ENCODE results near the gene TM6SF1.
"Not testable (repeated sequence)": the region's sequence is repeated elsewhere in the genome, so short reads cannot be mapped to it uniquely, and the experiment has no call there.

The TM6SF1 gene

GRCh38 chr15:83166218-83166617 lies 58.8 kb downstream of the TM6SF1 start:
- Histone ChIP-seq H3K9ac (ENCODE audit: low read length) (no peak overlapping the region), H3K27ac (ENCODE audit: low read depth, low read length, poor library complexity, severe bottlenecking) (no peak overlapping the region), H4K20me1 (ENCODE audit: insufficient read depth, low read length) (no peaks in the 10 kb centered on the region), H3K4me2 (ENCODE audit: low read length) (no peak overlapping the region), H3K4me1 (ENCODE audit: insufficient read depth, low read length, severe bottlenecking) (no peaks in the 10 kb centered on the region), H2AFZ (ENCODE audit: low read length) (no peak overlapping the region), H3K27me3 (ENCODE audit: insufficient read depth, low read length) (no peaks in the 10 kb centered on the region), H3K36me3 (ENCODE audit: insufficient read depth, low read length) (no peaks in the 10 kb centered on the region), H3K9me2 (ENCODE audit: low read depth, low read length) (no peaks in the 10 kb centered on the region), H3K4me3 (ENCODE audit: low read depth, low read length, poor library complexity, severe bottlenecking) (no peak overlapping the region), H3K79me2 (ENCODE audit: insufficient read depth, low read length) (no peaks in the 10 kb centered on the region), H3K9me3 (ENCODE audit: low read length) (no peaks in the 10 kb centered on the region), H3F3A (ENCODE audit: insufficient read depth, low read length) (no peaks in the 10 kb centered on the region)
- TF ChIP-seq CTCF (IDR thresholded peaks at IDR 0.05; ENCODE audit: low read length) = no peak
- TF ChIP-seq EZH2 (IDR thresholded peaks at IDR 0.05; ENCODE audit: borderline replicate concordance, low read length) = no peak

GRCh38 chr15:83166830-83167229 lies 59.4 kb downstream of the TM6SF1 start:
- H3K27ac ChIP-seq (ENCODE audit: low read depth, low read length, poor library complexity, severe bottlenecking) = no peak overlapping the region
- no peak overlapping the region for H2AFZ ChIP-seq (ENCODE audit: low read length)
- TF ChIP-seq EZH2 (IDR thresholded peaks at IDR 0.05; ENCODE audit: borderline replicate concordance, low read length) (no peak), CTCF (IDR thresholded peaks at IDR 0.05; ENCODE audit: low read length) (no peak)
- no peak overlapping the region for H3K4me3 ChIP-seq (ENCODE audit: low read depth, low read length, poor library complexity, severe bottlenecking)
- H3K9me2 ChIP-seq (ENCODE audit: low read depth, low read length) = no peaks in the 10 kb centered on the region
- H3K27me3 ChIP-seq (ENCODE audit: insufficient read depth, low read length) = no peaks in the 10 kb centered on the region
- H3K9ac ChIP-seq (ENCODE audit: low read length) = no peak overlapping the region
- H4K20me1 ChIP-seq (ENCODE audit: insufficient read depth, low read length) = no peaks in the 10 kb centered on the region
- no peaks in the 10 kb centered on the region for H3F3A ChIP-seq (ENCODE audit: insufficient read depth, low read length)
- H3K9me3 ChIP-seq (ENCODE audit: low read length) = no peaks in the 10 kb centered on the region
- H3K79me2 ChIP-seq (ENCODE audit: insufficient read depth, low read length) = no peaks in the 10 kb centered on the region
- H3K36me3 ChIP-seq (ENCODE audit: insufficient read depth, low read length) = no peaks in the 10 kb centered on the region
- no peak overlapping the region for H3K4me2 ChIP-seq (ENCODE audit: low read length)
- no peaks in the 10 kb centered on the region for H3K4me1 ChIP-seq (ENCODE audit: insufficient read depth, low read length, severe bottlenecking)

- not testable (repeated sequence) for H3K4me1 ChIP-seq (ENCODE audit: insufficient read depth, low read length, severe bottlenecking); H3K9me2 ChIP-seq (ENCODE audit: low read depth, low read length); H3K9me3 ChIP-seq (ENCODE audit: low read length); H3K4me3 ChIP-seq (ENCODE audit: low read depth, low read length, poor library complexity, severe bottlenecking); H3K36me3 ChIP-seq (ENCODE audit: insufficient read depth, low read length); H3K27me3 ChIP-seq (ENCODE audit: insufficient read depth, low read length); H3K27ac ChIP-seq (ENCODE audit: low read depth, low read length, poor library complexity, severe bottlenecking); H3K9ac ChIP-seq (ENCODE audit: low read length); H3F3A ChIP-seq (ENCODE audit: insufficient read depth, low read length); H2AFZ ChIP-seq (ENCODE audit: low read length); H3K79me2 ChIP-seq (ENCODE audit: insufficient read depth, low read length); H3K4me2 ChIP-seq (ENCODE audit: low read length); H4K20me1 ChIP-seq (ENCODE audit: insufficient read depth, low read length)
Observed at GRCh38 chr15:83169576-83169975, 62.1 kb downstream of the TM6SF1 start.

GRCh38 chr15:83170474-83171165 lies 63.2 kb downstream of the TM6SF1 start:
- H3K36me3 ChIP-seq (ENCODE audit: insufficient read depth, low read length) = no peaks in the 10 kb centered on the region
- no peak overlapping the region for H3K4me2 ChIP-seq (ENCODE audit: low read length)
- no peak for TF ChIP-seq CTCF (IDR thresholded peaks at IDR 0.05; ENCODE audit: low read length)
- TF ChIP-seq EZH2 (IDR thresholded peaks at IDR 0.05; ENCODE audit: borderline replicate concordance, low read length) = no peak
- no peaks in the 10 kb centered on the region for H3K27me3 ChIP-seq (ENCODE audit: insufficient read depth, low read length)
- no peaks in the 10 kb centered on the region for H3F3A ChIP-seq (ENCODE audit: insufficient read depth, low read length)
- no peak overlapping the region for H2AFZ ChIP-seq (ENCODE audit: low read length)
- no peaks in the 10 kb centered on the region for H3K9me2 ChIP-seq (ENCODE audit: low read depth, low read length)
- H3K9ac ChIP-seq (ENCODE audit: low read length) = no peak overlapping the region
- H4K20me1 ChIP-seq (ENCODE audit: insufficient read depth, low read length) = no peaks in the 10 kb centered on the region
- no peak overlapping the region for H3K4me3 ChIP-seq (ENCODE audit: low read depth, low read length, poor library complexity, severe bottlenecking)
- no peaks in the 10 kb centered on the region for H3K9me3 ChIP-seq (ENCODE audit: low read length)
- no peaks in the 10 kb centered on the region for H3K4me1 ChIP-seq (ENCODE audit: insufficient read depth, low read length, severe bottlenecking)
- no peaks in the 10 kb centered on the region for H3K79me2 ChIP-seq (ENCODE audit: insufficient read depth, low read length)
- H3K27ac ChIP-seq (ENCODE audit: low read depth, low read length, poor library complexity, severe bottlenecking) = no peak overlapping the region
